K562 (cell line): Measurements from ENCODE around the gene BEND5. TPM values are rescaled to one million over a fixed set of nuclear protein-coding genes. Genes with fewer than 3 reads are reported as not detected.

ENCODE experiments used
- ATAC-seq: fragments of 200-7000 bp; cut with Tn5 transposase; 3 replicates; pipeline ENCODE4 v1.9.1; 2020; ENCODE audit warnings: moderate library complexity
- BruUV-seq: library from RNA; stranded (reverse); fragments of 400-500 nt; replicated peaks from 2 replicates; lab custom pipeline; 2021; lab: Mats Ljungman, UMichigan
- CTCF ChIA-PET: fragments of 300-600 bp; formaldehyde crosslinking; extraction: SDS; loops from one replicate; lab custom pipeline; 2021; ENCODE audit warnings: low intra/inter-chr PET ratio; lab: Yijun Ruan, JAX
- POLR2A ChIA-PET: fragments of 300-600, 350-650 bp; sonication (Branson Sonifier 250); formaldehyde crosslinking; extraction: SDS; loops from one replicate; lab custom pipeline; 2021; ENCODE audit warnings: antibody characterized with exemption, inconsistent platforms; lab: Yijun Ruan, JAX
- DNase-seq, 4 experiments: peaks; one replicate each; pipeline versions ENCODE4 v3.0.0 to v3.0.0-alpha.2; 2011 to 2018; ENCODE audit warnings: low spot score in 3 of 4, mixed read lengths in 3 of 4; ENCODE audit errors: extremely low read depth in 1 of 4
- FAIRE-seq: peaks from 2 replicates; lab custom pipeline; 2011; peaks lifted over from hg19 to GRCh38; lab: Jason Lieb, UNC
- H2AFZ ChIP-seq: 2 replicates; pipeline ENCODE4 v1.6.0; 2011; ENCODE audit warnings: low read depth, low read length, control low read depth, inconsistent platforms
- H3K27ac ChIP-seq: fragments of 200-600 bp; 3 replicates; pipeline ENCODE4 v1.8.0; 2011; ENCODE audit warnings: low read depth, mild to moderate bottlenecking, control low read depth, inconsistent platforms, low read length, moderate library complexity, mixed read lengths; ENCODE audit errors: extremely low read depth
- H3K27me3 ChIP-seq, 2 experiments: fragments of 300-600 bp in 1 of 2; 2 replicates in 1 of 2; 3 replicates in 1 of 2; pipeline versions ENCODE4 v1.6.0 to v1.8.0; 2011; ENCODE audit warnings: inconsistent platforms in 2 of 2, low read length in 2 of 2, mild to moderate bottlenecking in 1 of 2, mixed read lengths in 1 of 2, moderate library complexity in 1 of 2; ENCODE audit not compliant: control insufficient read depth in 2 of 2, insufficient read depth in 2 of 2
- H3K36me3 ChIP-seq: fragments of 300-600 bp; 3 replicates; pipeline ENCODE4 v1.8.0; 2011; ENCODE audit warnings: mild to moderate bottlenecking, low read length, inconsistent platforms; ENCODE audit not compliant: control insufficient read depth, insufficient read depth
- H3K4me1 ChIP-seq, 2 experiments: fragments of 200-600 bp in 1 of 2; replicated peaks in 1 of 2; 2 replicates in 1 of 2; 3 replicates in 1 of 2; pipeline versions ENCODE4 v1.5.1 to v1.8.0; 2011; ENCODE audit warnings: inconsistent platforms in 2 of 2, low read length in 2 of 2, mild to moderate bottlenecking in 1 of 2, mixed read lengths in 1 of 2, moderate library complexity in 1 of 2; ENCODE audit not compliant: control insufficient read depth in 2 of 2, insufficient read depth in 2 of 2
- H3K4me2 ChIP-seq: 2 replicates; pipeline ENCODE4 v1.6.1; 2011; ENCODE audit warnings: low read length, control low read depth, inconsistent platforms, mixed read lengths; ENCODE audit not compliant: insufficient read depth
- H3K4me3 ChIP-seq: fragments of 200-600 bp; sonication (generic), shearing (Covaris generic); 2 replicates; pipeline ENCODE4 v1.5.1; 2016; ENCODE audit warnings: control low read depth, inconsistent platforms
- H3K79me2 ChIP-seq: fragments of 200-600 bp; 3 replicates; pipeline ENCODE4 v1.8.0; 2011; ENCODE audit warnings: low read length, inconsistent platforms; ENCODE audit not compliant: control insufficient read depth, insufficient read depth
- H3K9ac ChIP-seq, 2 experiments: 2 replicates each; pipeline versions ENCODE4 v1.6.0 to v1.6.1; 2011; ENCODE audit warnings: low read depth in 2 of 2, low read length in 2 of 2, control low read depth in 1 of 2, inconsistent platforms in 1 of 2, mild to moderate bottlenecking in 1 of 2, mixed read lengths in 1 of 2; ENCODE audit not compliant: insufficient read depth in 1 of 2
- H3K9me1 ChIP-seq: one replicate; pipeline ENCODE4 v1.6.0; 2011; ENCODE audit warnings: inconsistent platforms, mild to moderate bottlenecking, low read length, moderate library complexity; ENCODE audit not compliant: control insufficient read depth, insufficient read depth
- H3K9me3 ChIP-seq: replicated peaks from 2 replicates; pipeline ENCODE4 v1.5.1; 2011; ENCODE audit warnings: low read depth, low read length, inconsistent platforms; ENCODE audit not compliant: control insufficient read depth, insufficient read depth
- H4K20me1 ChIP-seq: replicated peaks from 2 replicates; pipeline ENCODE4 v1.6.1; 2011; ENCODE audit warnings: low read length, inconsistent platforms, mixed read lengths; ENCODE audit not compliant: control insufficient read depth, insufficient read depth
- HINFP ChIP-seq: fragments of 450-650 bp; conservative IDR thresholded peaks from 2 replicates; pipeline ENCODE4 v1.6.1; 2016; ENCODE audit warnings: missing genetic modification characterization, low read depth, mild to moderate bottlenecking, control low read depth, missing compliant biosample characterization
- POLR2H ChIP-seq: IDR thresholded peaks from 2 replicates; pipeline ENCODE4 v1.6.1; 2016; ENCODE audit warnings: missing genetic modification characterization, low read depth, mild to moderate bottlenecking, control low read depth, missing compliant biosample characterization, moderate library complexity
- WGBS: fragments of 100-300 bp; shearing (Covaris generic); methylation state at CpG from one replicate; pipeline ENCODE4 v1.1.6; 2016; ENCODE audit warnings: low coverage, mixed read lengths; ENCODE audit not compliant: insufficient coverage; ENCODE audit errors: missing lambda C conversion rate; 5-methylcytosine and 5-hydroxymethylcytosine counted together
- in situ Hi-C: fragments of 300-500 bp; cut with MboI; formaldehyde crosslinking; loops from 4 replicates; pipeline ENCODE4 v1.15.0; 2018; ENCODE audit warnings: inconsistent platforms, mixed read lengths
- intact Hi-C: fragments of 100-400 bp; cut with micrococcal nuclease; formaldehyde crosslinking; loops from 2 replicates; pipeline ENCODE4 v1.14.2; 2022
- polyA plus RNA-seq, 8 experiments: library from polyadenylated mRNA; depleted of rRNA in 4 of 8; stranded (reverse) in 5 of 8; unstranded in 3 of 8; fragments of >200 nt; fragmentation: Nextera tagmentation in 2 of 8; fragmentation: Illumina TruSeq in 1 of 8; extraction: Ambion mirVana in 2 of 8; extraction: Trizol in 1 of 8; gene quantifications; 2 replicates each; pipeline versions ENCODE4 v1.2.1 to v1.2.3, GENCODE V29; 2011 to 2014; ENCODE audit warnings: inconsistent platforms in 1 of 8, missing spikeins in 1 of 8
- total RNA-seq, 7 experiments: library from RNA; depleted of rRNA in 6 of 7; stranded (reverse); fragments of >200 nt in 6 of 7; fragmentation: Illumina TruSeq in 2 of 7; extraction: Trizol in 2 of 7; gene quantifications; 2 replicates each; pipeline versions ENCODE4 v1.2.1 to v1.2.3, GENCODE V29; 2011 to 2021; ENCODE audit warnings: low replicate concordance in 1 of 7

The BEND5 gene
- total and polyA plus RNA-seq, 9 of the 15 experiments (the other 6 are each of a cell fraction or from before 2014, with no cell fraction given) = not detected

DNA sequence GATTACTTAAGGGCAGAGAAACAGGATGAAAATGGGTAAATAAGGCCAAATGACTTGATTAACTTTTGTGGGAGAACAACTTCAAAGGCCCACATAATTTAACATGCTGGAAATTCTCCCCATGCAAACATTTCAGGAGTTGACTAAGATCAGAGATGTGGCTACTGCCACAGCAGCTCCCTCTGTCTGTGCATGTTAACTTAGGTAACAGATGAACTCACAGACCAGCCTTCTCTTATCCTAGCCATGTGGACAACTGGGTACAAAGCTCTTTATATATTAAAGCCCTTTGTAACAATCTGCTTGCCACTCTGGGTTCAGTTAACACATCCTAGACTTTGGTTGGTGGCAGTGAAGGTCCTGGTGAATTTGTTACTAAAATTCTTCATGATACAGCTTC lies 33.2 kb downstream of the BEND5 start (continued):
- TF ChIP-seq HINFP (tag) = no peak

- no peaks in the 10 kb centered on the region for H3K27me3 ChIP-seq
- H3K36me3 ChIP-seq = no peaks in the 10 kb centered on the region
- no peak overlapping the region for H3K27ac ChIP-seq
- in situ Hi-C loops = no loop called here
- no peak for FAIRE-seq
- no peaks in the 10 kb centered on the region for H3K9me1 ChIP-seq
- no peak for DNase-seq
- H2AFZ ChIP-seq = no peak overlapping the region
- H3K4me1 ChIP-seq = no peaks in the 10 kb centered on the region
- no TSS peak for BruUV-seq
- CTCF ChIA-PET = no interaction called here
- TF ChIP-seq POLR2H (tag) = no peak
- no peaks in the 10 kb centered on the region for H3K79me2 ChIP-seq
- intact Hi-C loops = no loop called here
- WGBS = 0% methylated on average over 7 of the region's 7 CpGs
- H4K20me1 ChIP-seq = no peaks in the 10 kb centered on the region
- H3K9ac ChIP-seq = no peak overlapping the region
- H3K4me3 ChIP-seq = no peak overlapping the region
- POLR2A ChIA-PET = no interaction called here
- H3K9me3 ChIP-seq = no peaks in the 10 kb centered on the region; the same call in 1 of the 2 replicates
- no peak overlapping the region for H3K4me2 ChIP-seq
- ATAC-seq = no peak
Measured at GRCh38 chr1:48741380-48741779, 35.3 kb downstream of the BEND5 start.
